Smooth muscle cell (in vitro differentiated cells): Measurements from ENCODE around the gene PRDM15. TPM values are rescaled to one million over a fixed set of nuclear protein-coding genes. Genes with fewer than 3 reads are reported as not detected.

Experiments
- DNase-seq: peaks from one replicate; lab custom pipeline; 2025; ENCODE audit not compliant: unreplicated experiment; lab: John Stamatoyannopoulos, UW
- H2AFZ ChIP-seq: fragments of 200-600 bp; sonication (generic); 2 replicates; pipeline ENCODE4 v1.6.0; 2016; ENCODE audit warnings: antibody characterized with exemption, low read depth, mild to moderate bottlenecking
- H3F3A ChIP-seq: fragments of 200-600 bp; sonication (generic); 2 replicates; pipeline ENCODE4 v1.6.0; 2017; ENCODE audit warnings: antibody characterized with exemption, low read depth
- H3K27ac ChIP-seq: fragments of 200-600 bp; sonication (generic); 2 replicates; pipeline ENCODE4 v1.5.1; 2016; ENCODE audit warnings: low read depth, mild to moderate bottlenecking
- H3K27me3 ChIP-seq: fragments of 200-600 bp; sonication (generic); 2 replicates; pipeline ENCODE4 v1.6.1; 2016; ENCODE audit warnings: low read depth, mild to moderate bottlenecking
- H3K36me3 ChIP-seq: fragments of 200-600 bp; sonication (generic); 2 replicates; pipeline ENCODE4 v1.5.1; 2016; ENCODE audit warnings: low read depth
- H3K4me1 ChIP-seq: fragments of 200-600 bp; sonication (generic); 2 replicates; pipeline ENCODE4 v1.5.1; 2016; ENCODE audit warnings: low read depth
- H3K4me2 ChIP-seq: fragments of 200-600 bp; sonication (generic); 2 replicates; pipeline ENCODE4 v1.6.0; 2016; ENCODE audit warnings: mild to moderate bottlenecking
- H3K4me3 ChIP-seq: fragments of 200-600 bp; sonication (generic); 2 replicates; pipeline ENCODE4 v1.5.1; 2016; ENCODE audit warnings: mild to moderate bottlenecking
- H3K79me2 ChIP-seq: fragments of 200-600 bp; sonication (generic); 2 replicates; pipeline ENCODE4 v1.6.0; 2016; ENCODE audit warnings: low read depth, mild to moderate bottlenecking
- H3K9ac ChIP-seq: fragments of 200-600 bp; sonication (generic); 2 replicates; pipeline ENCODE4 v1.6.0; 2016; ENCODE audit warnings: low read depth
- H3K9me3 ChIP-seq: fragments of 200-600 bp; sonication (generic); replicated peaks from 2 replicates; pipeline ENCODE4 v1.5.1; 2016; ENCODE audit warnings: low read depth
- H4K20me1 ChIP-seq: fragments of 200-600 bp; sonication (generic); 2 replicates; pipeline ENCODE4 v1.6.0; 2016; ENCODE audit warnings: low read depth
- WGBS: methylation state at CpG from one replicate; pipeline ENCODE4 v1.1.7; 2016; ENCODE audit warnings: low lambda C conversion rate; 5-methylcytosine and 5-hydroxymethylcytosine counted together
- polyA plus RNA-seq: library from polyadenylated mRNA; unstranded; fragments of >200 nt; fragmentation: Nextera tagmentation; extraction: Ambion mirVana; gene quantifications from 2 replicates; pipeline ENCODE4 v1.2.1, GENCODE V29; 2016
- total RNA-seq: library from RNA; depleted of rRNA; stranded (reverse); fragments of >200 nt; gene quantifications from 2 replicates; pipeline ENCODE4 v1.2.3, GENCODE V29; 2014
- TF ChIP-seq, protein P1 (sequence below): fragments of 200-600 bp; sonication (generic); IDR thresholded peaks from 2 replicates; pipeline ENCODE4 v1.5.1; 2017; ENCODE audit warnings: borderline replicate concordance, mild to moderate bottlenecking, antibody characterized with exemption; ENCODE audit not compliant: insufficient read depth, poor library complexity, severe bottlenecking

The PRDM15 gene
- total and polyA plus RNA-seq, 2 experiments from 2014 or later: 2.0 to 6.8 TPM

DNA sequence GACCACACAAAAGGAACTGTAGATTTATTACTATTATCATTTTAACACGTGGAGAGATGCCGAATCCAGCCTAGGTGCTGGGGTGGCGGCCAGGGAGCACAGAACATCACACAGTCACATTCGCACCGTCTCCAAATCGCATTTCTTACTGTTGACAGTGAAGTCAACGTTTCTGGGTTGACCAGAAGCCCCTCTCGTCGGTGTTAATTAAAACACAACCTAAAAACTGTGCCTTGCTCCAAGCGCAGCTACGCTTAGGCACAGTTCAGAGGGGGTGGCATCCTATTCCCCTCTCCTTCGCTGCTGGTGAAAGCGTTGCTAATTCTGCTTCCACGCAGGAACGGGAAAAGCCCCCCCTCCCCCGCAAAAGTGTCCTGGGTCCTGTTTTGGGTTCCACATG, 116.4 kb downstream of the PRDM15 start:
- 13% methylated on average over 16 of the region's 16 CpGs for WGBS
- no peak for DNase-seq
- Histone ChIP-seq H3K36me3 (no peaks in the 10 kb centered on the region), H3F3A (no peaks in the 10 kb centered on the region), H3K9me3 (no peaks in the 10 kb centered on the region), H3K27ac (no peak overlapping the region), H3K4me2 (peak overlapping the region; percentile 81), H4K20me1 (peaks cover 74% of the 10 kb centered on the region), H3K27me3 (peaks cover 75% of the 10 kb centered on the region), H3K79me2 (no peaks in the 10 kb centered on the region), H3K4me3 (no peak overlapping the region), H3K9ac (no peak overlapping the region), H2AFZ (no peak overlapping the region), H3K4me1 (peaks cover 45% of the 10 kb centered on the region)
- TF ChIP-seq, protein P1, sequence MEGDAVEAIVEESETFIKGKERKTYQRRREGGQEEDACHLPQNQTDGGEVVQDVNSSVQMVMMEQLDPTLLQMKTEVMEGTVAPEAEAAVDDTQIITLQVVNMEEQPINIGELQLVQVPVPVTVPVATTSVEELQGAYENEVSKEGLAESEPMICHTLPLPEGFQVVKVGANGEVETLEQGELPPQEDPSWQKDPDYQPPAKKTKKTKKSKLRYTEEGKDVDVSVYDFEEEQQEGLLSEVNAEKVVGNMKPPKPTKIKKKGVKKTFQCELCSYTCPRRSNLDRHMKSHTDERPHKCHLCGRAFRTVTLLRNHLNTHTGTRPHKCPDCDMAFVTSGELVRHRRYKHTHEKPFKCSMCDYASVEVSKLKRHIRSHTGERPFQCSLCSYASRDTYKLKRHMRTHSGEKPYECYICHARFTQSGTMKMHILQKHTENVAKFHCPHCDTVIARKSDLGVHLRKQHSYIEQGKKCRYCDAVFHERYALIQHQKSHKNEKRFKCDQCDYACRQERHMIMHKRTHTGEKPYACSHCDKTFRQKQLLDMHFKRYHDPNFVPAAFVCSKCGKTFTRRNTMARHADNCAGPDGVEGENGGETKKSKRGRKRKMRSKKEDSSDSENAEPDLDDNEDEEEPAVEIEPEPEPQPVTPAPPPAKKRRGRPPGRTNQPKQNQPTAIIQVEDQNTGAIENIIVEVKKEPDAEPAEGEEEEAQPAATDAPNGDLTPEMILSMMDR: no peak

DNA sequence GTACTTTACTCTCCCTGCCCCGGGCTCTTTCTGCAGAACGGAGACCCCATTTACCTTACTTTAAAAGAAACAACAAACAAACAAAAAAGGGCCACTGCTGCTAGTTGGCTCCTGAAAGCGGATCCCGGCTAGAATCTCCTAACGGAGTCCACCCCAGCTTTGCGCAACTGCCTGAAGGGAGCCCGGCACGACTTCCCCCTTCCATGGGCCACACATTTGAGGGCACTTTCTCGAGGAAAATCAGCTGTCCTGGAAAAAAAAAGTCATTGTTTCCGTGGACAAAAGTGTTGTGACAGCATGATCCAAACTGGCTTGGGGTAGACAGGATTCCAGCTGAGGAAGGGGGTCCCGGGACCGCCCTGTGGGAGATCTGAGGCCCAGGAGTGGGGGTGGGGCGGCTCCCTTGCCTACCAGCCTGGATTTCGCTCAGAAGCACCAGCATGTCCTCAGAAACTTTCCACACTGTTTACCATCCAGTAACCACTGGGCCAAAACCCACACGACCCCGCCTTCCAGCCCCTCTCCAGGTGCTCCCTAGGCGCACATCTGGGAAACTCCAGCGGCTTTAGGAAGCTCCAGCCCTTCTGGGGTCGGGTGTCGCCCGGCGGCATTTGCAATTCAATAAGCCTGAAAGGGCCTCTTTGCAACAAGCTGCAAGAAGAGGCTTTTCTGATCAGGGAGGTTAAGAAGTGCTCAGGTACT, 117.1 kb downstream of the PRDM15 start:
- no peak for DNase-seq
- TF ChIP-seq, protein P1: no peak
- Histone ChIP-seq H4K20me1 (peaks cover 76% of the 10 kb centered on the region), H3K36me3 (no peaks in the 10 kb centered on the region), H3F3A (no peaks in the 10 kb centered on the region), H3K4me1 (peaks cover 40% of the 10 kb centered on the region), H3K9ac (no peak overlapping the region), H3K4me2 (peak overlapping the region; percentile 81), H3K9me3 (no peaks in the 10 kb centered on the region), H3K27me3 (peaks cover 69% of the 10 kb centered on the region), H3K27ac (no peak overlapping the region), H3K79me2 (peaks cover 4% of the 10 kb centered on the region), H3K4me3 (peak overlapping the region; percentile 36), H2AFZ (peak overlapping the region; percentile 22)
- WGBS: 6% methylated on average over 21 of the region's 22 CpGs

DNA sequence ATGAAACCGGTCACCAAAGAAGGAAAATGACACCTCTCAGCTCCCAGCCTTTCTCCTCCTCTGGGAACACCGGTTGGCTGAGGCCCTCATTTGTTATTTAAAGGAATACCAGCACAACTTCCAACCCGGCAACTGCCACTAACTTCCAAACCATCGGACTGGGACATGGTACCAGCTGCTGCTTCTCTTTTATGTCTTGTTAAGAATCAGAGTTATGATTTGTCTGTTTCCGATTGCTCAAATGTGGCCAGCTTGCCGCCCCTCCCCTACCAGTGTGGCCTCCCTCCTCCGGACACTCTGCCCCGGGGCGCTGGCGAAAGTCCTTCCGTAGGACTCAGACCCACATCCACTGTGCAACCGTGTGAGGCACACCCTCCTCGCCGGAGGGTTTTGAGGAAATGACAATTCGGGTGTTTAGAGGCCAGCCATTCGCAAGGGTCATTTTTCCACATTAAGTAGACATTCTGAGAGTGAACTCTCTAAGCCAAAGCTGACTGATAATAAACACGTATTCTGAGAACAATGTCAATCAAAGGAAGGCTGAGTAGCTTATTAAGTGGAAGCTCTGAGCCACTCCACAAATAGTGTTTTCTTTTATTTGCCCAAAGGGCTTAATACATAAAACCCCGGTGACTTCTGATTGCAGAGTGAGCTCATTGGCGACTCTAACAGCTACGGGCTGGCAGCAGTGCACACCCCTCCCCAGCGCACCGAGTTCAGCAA, 117.8 kb downstream of the PRDM15 start:
- Histone ChIP-seq H3K27me3 (peaks cover 62% of the 10 kb centered on the region), H3K9me3 (no peaks in the 10 kb centered on the region), H3K9ac (no peak overlapping the region), H3K4me3 (peak overlapping the region; percentile 36), H4K20me1 (peaks cover 83% of the 10 kb centered on the region), H3K79me2 (peaks cover 4% of the 10 kb centered on the region), H3K4me2 (peak overlapping the region; percentile 81), H3K36me3 (no peaks in the 10 kb centered on the region), H3K4me1 (peaks cover 39% of the 10 kb centered on the region), H3F3A (no peaks in the 10 kb centered on the region), H3K27ac (no peak overlapping the region), H2AFZ (peak overlapping the region; percentile 22)
- TF ChIP-seq, protein P1: no peak
- WGBS: 5% methylated on average over 22 of the region's 22 CpGs
- DNase-seq: no peak
